ENCODE results near the gene ASGR2. TPM values are rescaled to one million over a fixed set of nuclear protein-coding genes. Genes with fewer than 3 reads are reported as not detected.
"Not testable (repeated sequence)": the region's sequence is repeated elsewhere in the genome, so short reads cannot be mapped to it uniquely, and the experiment has no call there.

Gene ASGR2
- total and polyA plus RNA-seq, 7 donors, result 1.0 to 2.4 (median 1.6) TPM; not detected in 4

GRCh38 chr17:7108560-7108925 lies 6.1 kb downstream of the ASGR2 start:
- Histone ChIP-seq H3K36me3 (no peaks in the 10 kb centered on the region), H3K27me3 (peaks cover 0 to 26% (median 0%) of the 10 kb centered on the region in 3 donors), H3K4me3 (no peak overlapping the region), H3K27ac (no peak overlapping the region), H3K4me1 (peaks cover 0 to 3% (median 0%) of the 10 kb centered on the region in 4 donors), H3K9me3 (no peaks in the 10 kb centered on the region)
- intact Hi-C loops (cut with DNase I), result no loop called here
- TF ChIP-seq EP300 (IDR thresholded peaks at IDR 0.05), result no peak
- TF ChIP-seq, protein P1, sequence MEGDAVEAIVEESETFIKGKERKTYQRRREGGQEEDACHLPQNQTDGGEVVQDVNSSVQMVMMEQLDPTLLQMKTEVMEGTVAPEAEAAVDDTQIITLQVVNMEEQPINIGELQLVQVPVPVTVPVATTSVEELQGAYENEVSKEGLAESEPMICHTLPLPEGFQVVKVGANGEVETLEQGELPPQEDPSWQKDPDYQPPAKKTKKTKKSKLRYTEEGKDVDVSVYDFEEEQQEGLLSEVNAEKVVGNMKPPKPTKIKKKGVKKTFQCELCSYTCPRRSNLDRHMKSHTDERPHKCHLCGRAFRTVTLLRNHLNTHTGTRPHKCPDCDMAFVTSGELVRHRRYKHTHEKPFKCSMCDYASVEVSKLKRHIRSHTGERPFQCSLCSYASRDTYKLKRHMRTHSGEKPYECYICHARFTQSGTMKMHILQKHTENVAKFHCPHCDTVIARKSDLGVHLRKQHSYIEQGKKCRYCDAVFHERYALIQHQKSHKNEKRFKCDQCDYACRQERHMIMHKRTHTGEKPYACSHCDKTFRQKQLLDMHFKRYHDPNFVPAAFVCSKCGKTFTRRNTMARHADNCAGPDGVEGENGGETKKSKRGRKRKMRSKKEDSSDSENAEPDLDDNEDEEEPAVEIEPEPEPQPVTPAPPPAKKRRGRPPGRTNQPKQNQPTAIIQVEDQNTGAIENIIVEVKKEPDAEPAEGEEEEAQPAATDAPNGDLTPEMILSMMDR (IDR thresholded peaks at IDR 0.05), result no peak
- no peak for TF ChIP-seq POLR2A (IDR thresholded peaks at IDR 0.05)
- TF ChIP-seq POLR2AphosphoS5 (IDR thresholded peaks at IDR 0.05), result no peak
- no peak for DNase-seq
- WGBS, 2 donors, result 89 to 92% methylated on average over 10 of the region's 10 CpGs

- peaks cover 0 to 3% (median 0%) of the 10 kb centered on the region in 4 donors for H3K4me1 ChIP-seq
- peaks cover 0 to 26% (median 0%) of the 10 kb centered on the region in 3 donors for H3K27me3 ChIP-seq
- no peak for DNase-seq
- no peak overlapping the region for H3K4me3 ChIP-seq
- H3K36me3 ChIP-seq, result no peaks in the 10 kb centered on the region
- 85 to 89% methylated on average over 32 of the region's 32 CpGs for WGBS, 2 donors
- H3K9me3 ChIP-seq, result no peaks in the 10 kb centered on the region
- intact Hi-C loops (cut with DNase I), result no loop called here
- H3K27ac ChIP-seq, result no peak overlapping the region
- no peak for TF ChIP-seq EP300 (IDR thresholded peaks at IDR 0.05)
- TF ChIP-seq, protein P1 (IDR thresholded peaks at IDR 0.05), result no peak
- no peak for TF ChIP-seq POLR2A (IDR thresholded peaks at IDR 0.05)
- no peak for TF ChIP-seq POLR2AphosphoS5 (IDR thresholded peaks at IDR 0.05)
These were observed 6.6 kb downstream of the ASGR2 start for GRCh38 chr17:7107795-7108559.

DNA sequence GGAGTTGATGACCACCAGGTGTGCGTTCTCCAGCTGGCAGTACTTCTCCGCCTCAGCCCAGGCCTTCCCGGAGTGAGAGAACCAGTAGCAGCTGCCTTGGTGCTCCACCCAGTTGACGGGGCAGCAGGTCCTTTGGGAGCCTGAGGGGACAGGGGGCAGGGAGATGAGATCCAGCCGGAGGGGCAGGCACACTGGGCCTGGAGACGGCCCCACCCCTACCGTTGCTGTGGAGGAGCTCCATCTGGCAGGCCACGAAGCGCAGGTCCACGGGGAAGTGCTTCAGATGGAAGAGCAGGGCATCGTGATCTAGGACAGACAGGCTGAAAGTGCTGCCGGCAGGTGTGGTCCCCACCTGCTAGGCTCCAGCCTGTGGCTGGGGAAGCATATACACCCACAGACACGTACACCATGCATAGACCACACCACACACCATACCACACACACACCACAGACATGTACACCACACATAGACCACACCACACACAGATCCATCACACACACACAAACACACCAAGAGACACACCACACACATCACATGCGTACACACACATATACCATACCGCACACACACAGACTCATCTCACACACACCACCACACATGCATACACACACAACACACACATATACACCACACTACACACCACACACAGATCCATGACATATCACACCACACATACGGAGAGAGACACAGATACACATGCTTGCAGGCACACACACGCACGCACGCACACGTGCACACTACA lies 7.4 kb downstream of the ASGR2 start:
- DNase-seq, result no peak
- intact Hi-C loops (cut with DNase I), result no loop called here
- WGBS, 2 donors, result 49 to 75% methylated on average over 20 of the region's 20 CpGs

GRCh38 chr17:7102421-7102820 lies 12.2 kb downstream of the ASGR2 start:
- WGBS, 2 donors, result 64% methylated on average over 6 of the region's 6 CpGs
- DNase-seq, result no peak
- Histone ChIP-seq H3K4me3 (no peak overlapping the region), H3K9me3 (no peaks in the 10 kb centered on the region), H3K36me3 (no peaks in the 10 kb centered on the region), H3K4me1 (no peaks in the 10 kb centered on the region), H3K27me3 (no peaks in the 10 kb centered on the region), H3K27ac (no peak overlapping the region)
- intact Hi-C loops (cut with DNase I), result no loop called here
- no peak for TF ChIP-seq POLR2AphosphoS5 (IDR thresholded peaks at IDR 0.05)
- TF ChIP-seq POLR2A (IDR thresholded peaks at IDR 0.05), result no peak
- TF ChIP-seq, protein P1 (IDR thresholded peaks at IDR 0.05), result no peak

More for the DNA sequence above, 7.4 kb downstream of the ASGR2 start:
- H3K36me3 ChIP-seq, result no peaks in the 10 kb centered on the region
- no peak overlapping the region for H3K4me3 ChIP-seq
- H3K9me3 ChIP-seq, result no peaks in the 10 kb centered on the region
- peaks cover 0 to 26% (median 0%) of the 10 kb centered on the region in 3 donors for H3K27me3 ChIP-seq
- no peak for TF ChIP-seq POLR2AphosphoS5 (IDR thresholded peaks at IDR 0.05)
- H3K27ac ChIP-seq, result no peak overlapping the region
- H3K4me1 ChIP-seq, result peaks cover 0 to 2% (median 0%) of the 10 kb centered on the region in 4 donors

DNA sequence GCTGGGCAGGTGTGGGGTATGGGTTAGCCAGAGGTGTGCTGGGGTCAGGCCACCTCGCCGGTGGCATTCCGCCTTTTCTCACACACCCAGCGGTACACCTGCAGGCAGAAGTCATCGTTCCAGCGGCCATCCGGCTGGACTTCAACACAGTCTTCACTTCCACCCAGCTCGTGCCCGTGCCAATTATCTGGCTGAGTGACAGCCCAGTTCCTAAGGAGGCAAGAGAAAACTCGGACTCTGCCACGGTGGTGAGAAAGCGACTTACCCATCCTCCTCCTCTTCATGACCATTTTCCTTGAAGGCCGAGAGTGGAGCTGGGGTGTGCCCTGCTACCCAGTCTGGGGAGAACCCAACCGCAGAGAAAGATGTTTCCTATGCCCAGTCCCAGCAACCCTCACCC lies 13.1 kb downstream of the ASGR2 start:
- Histone ChIP-seq H3K36me3 (no peaks in the 10 kb centered on the region), H3K4me1 (no peaks in the 10 kb centered on the region), H3K9me3 (no peaks in the 10 kb centered on the region), H3K4me3 (no peak overlapping the region), H3K27me3 (no peaks in the 10 kb centered on the region), H3K27ac (no peak overlapping the region)
- intact Hi-C loops (cut with DNase I), result no loop called here
- no peak for DNase-seq
- TF ChIP-seq POLR2A (IDR thresholded peaks at IDR 0.05) (no peak), POLR2AphosphoS5 (IDR thresholded peaks at IDR 0.05) (no peak), EP300 (IDR thresholded peaks at IDR 0.05) (no peak)
- TF ChIP-seq, protein P1 (IDR thresholded peaks at IDR 0.05), result no peak
- 86 to 91% methylated on average over 14 of the region's 14 CpGs for WGBS, 2 donors

GRCh38 chr17:7100641-7101379 lies 13.8 kb downstream of the ASGR2 start:
- H3K4me1 ChIP-seq; intact Hi-C loops (cut with DNase I); H3K4me3 ChIP-seq; H3K9me3 ChIP-seq; H3K27ac ChIP-seq; DNase-seq; H3K36me3 ChIP-seq; H3K27me3 ChIP-seq: not testable (repeated sequence)
- WGBS, 2 donors, result 91 to 94% methylated on average over 50 of the region's 50 CpGs
